SK-N-SH (cell line): Measurements from ENCODE around the gene DENR.

Experiments used
- EP300 ChIP-seq, 2 experiments: IDR thresholded peaks; 2 replicates each; pipeline versions ENCODE4 v1.4.0 to v1.6.1; 2012; ENCODE audit warnings: borderline replicate concordance in 1 of 2, low read depth in 1 of 2, low read length in 1 of 2
- EZH2phosphoT487 ChIP-seq: fragments of 200-600 bp; sonication (generic); IDR thresholded peaks from 2 replicates; pipeline ENCODE4 v1.6.1; 2017; ENCODE audit warnings: low read depth, mixed run types, mild to moderate bottlenecking, antibody characterized with exemption, moderate library complexity, borderline replicate concordance
- FOXM1 ChIP-seq: IDR thresholded peaks from 2 replicates; pipeline ENCODE4 v1.4.0; 2012; ENCODE audit warnings: low read depth, mild to moderate bottlenecking
- GABPA ChIP-seq: IDR thresholded peaks from 2 replicates; pipeline ENCODE4 v1.4.0; 2012; ENCODE audit warnings: low read depth, mild to moderate bottlenecking
- JUND ChIP-seq: IDR thresholded peaks from 2 replicates; pipeline ENCODE4 v1.4.0; 2012
- MXI1 ChIP-seq: IDR thresholded peaks from 2 replicates; pipeline ENCODE4 v1.6.1; 2012; ENCODE audit warnings: mild to moderate bottlenecking, low read depth, low read length, improper control_type of control experiment
- NRF1 ChIP-seq: IDR thresholded peaks from 2 replicates; pipeline ENCODE4 v1.6.1; 2012; ENCODE audit warnings: low read depth, mild to moderate bottlenecking, low read length
- POLR2AphosphoS5 ChIP-seq: IDR thresholded peaks from 2 replicates; pipeline ENCODE4 v1.6.1; 2012; ENCODE audit warnings: low read depth, low read length
- SMC3 ChIP-seq: IDR thresholded peaks from 2 replicates; pipeline ENCODE4 v1.6.1; 2012; ENCODE audit warnings: low read depth, low read length, improper control_type of control experiment
- TAF1 ChIP-seq: IDR thresholded peaks from 2 replicates; pipeline ENCODE4 v1.6.1; 2012; ENCODE audit warnings: low read depth, mild to moderate bottlenecking, low read length, moderate library complexity, borderline replicate concordance
- YY1 ChIP-seq: IDR thresholded peaks from 2 replicates; pipeline ENCODE4 v1.4.0; 2012; ENCODE audit warnings: low read depth, mild to moderate bottlenecking
- TF ChIP-seq, protein P1 (sequence below): IDR thresholded peaks from 2 replicates; pipeline ENCODE4 v1.4.0; 2012; ENCODE audit warnings: low read depth

DNA sequence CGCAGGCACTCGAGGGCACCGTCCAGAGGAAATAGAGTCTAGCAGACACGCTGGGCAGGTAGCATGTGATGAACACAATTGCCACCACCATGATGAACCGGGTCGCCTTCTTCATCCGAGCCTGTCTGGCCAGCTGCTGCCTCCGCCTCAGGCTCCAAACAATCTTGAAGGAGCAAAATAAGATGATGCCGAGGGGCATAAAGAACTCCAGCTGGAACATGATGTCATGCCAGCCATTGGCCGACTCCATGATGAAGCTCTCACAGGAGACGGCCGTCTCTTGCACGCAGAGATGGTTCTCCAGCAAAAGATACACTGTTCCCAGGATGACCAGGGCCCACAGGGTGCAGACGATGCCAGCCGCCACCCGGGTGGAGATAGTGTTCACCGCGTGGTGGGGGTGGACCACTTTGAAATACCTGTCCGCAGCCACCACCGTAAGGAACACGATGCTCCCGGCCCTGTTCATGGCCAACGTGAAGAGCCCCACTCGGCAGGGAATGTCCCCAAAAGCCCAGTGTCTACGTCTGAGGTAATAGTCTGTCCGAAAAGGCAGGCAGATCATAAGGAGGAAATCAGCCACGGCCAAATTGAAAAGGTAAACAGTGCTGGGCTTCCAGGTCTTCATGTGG is 22.9 kb upstream of the DENR start:
- TF ChIP-seq GABPA, result no peak
- TF ChIP-seq NRF1, result no peak
- no peak for TF ChIP-seq TAF1
- no peak for TF ChIP-seq EZH2phosphoT487
- TF ChIP-seq EP300 (IDR thresholded peaks at IDR 0.05; ENCODE audit: borderline replicate concordance in 1 of 2, low read depth in 1 of 2, low read length in 1 of 2), result no peak
- no peak for TF ChIP-seq YY1
- no peak for TF ChIP-seq JUND
- TF ChIP-seq FOXM1, result no peak
- no peak for TF ChIP-seq POLR2AphosphoS5
- TF ChIP-seq, protein P1, sequence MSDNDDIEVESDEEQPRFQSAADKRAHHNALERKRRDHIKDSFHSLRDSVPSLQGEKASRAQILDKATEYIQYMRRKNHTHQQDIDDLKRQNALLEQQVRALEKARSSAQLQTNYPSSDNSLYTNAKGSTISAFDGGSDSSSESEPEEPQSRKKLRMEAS, result no peak
- no peak for TF ChIP-seq MXI1
- no peak for TF ChIP-seq SMC3
